GM19467 (cell line): Measurements from ENCODE around the gene BEX4.
"Not testable (repeated sequence)": the region's sequence is repeated elsewhere in the genome, so short reads cannot be mapped to it uniquely, and the experiment has no call there.

Source experiments
- ATAC-seq: cut with Tn5 transposase; IDR thresholded peaks from one replicate; pipeline ENCODE4 v1.9.1; 2021; ENCODE audit warnings: mild to moderate bottlenecking, moderate library complexity; ENCODE audit not compliant: unreplicated experiment

BEX4 gene

GRCh38 chrX:103214870-103215424 is at the start of gene BEX4:
BEX4 (plus strand) TSS chrX:103215108; CDS start chrX:103216154, 1,046 bp downstream.
- peak; percentile 77 for ATAC-seq

- no peak for ATAC-seq
Observed at GRCh38 chrX:103170216-103170615, 44.7 kb upstream of the BEX4 start.

- no peak for ATAC-seq
Observed at GRCh38 chrX:103171353-103171752, 43.6 kb upstream of the BEX4 start.

- not testable (repeated sequence) for ATAC-seq
Observed at GRCh38 chrX:103175256-103175655, 39.7 kb upstream of the BEX4 start.

- peak; percentile 66 for ATAC-seq
Observed at GRCh38 chrX:103175944-103176753, 38.8 kb upstream of the BEX4 start.

GRCh38 chrX:103177556-103177955 is 37.4 kb upstream of the BEX4 start:
- no peak for ATAC-seq

- ATAC-seq = no peak
Observed at GRCh38 chrX:103183912-103184311, 31.0 kb upstream of the BEX4 start.

- ATAC-seq = no peak
Observed at GRCh38 chrX:103187953-103188475, 26.9 kb upstream of the BEX4 start.

- no peak for ATAC-seq
Observed at GRCh38 chrX:103197721-103198306, 17.1 kb upstream of the BEX4 start.

- ATAC-seq = not testable (repeated sequence)
Observed at GRCh38 chrX:103198668-103199067, 16.2 kb upstream of the BEX4 start.

GRCh38 chrX:103201041-103201440 is 13.9 kb upstream of the BEX4 start:
- no peak for ATAC-seq

GRCh38 chrX:103210056-103210455 is 4.9 kb upstream of the BEX4 start:
- no peak for ATAC-seq

GRCh38 chrX:103211012-103211715 is 3.7 kb upstream of the BEX4 start:
- no peak for ATAC-seq

- ATAC-seq = no peak
Observed at GRCh38 chrX:103212749-103213457, 2.0 kb upstream of the BEX4 start.

GRCh38 chrX:103215425-103215991 is 600 bp downstream of the BEX4 start:
- ATAC-seq = no peak

GRCh38 chrX:103220511-103221323 is 5.8 kb downstream of the BEX4 start:
- ATAC-seq = no peak

- not testable (repeated sequence) for ATAC-seq
Observed at GRCh38 chrX:103225918-103226317, 11.0 kb downstream of the BEX4 start.

- no peak for ATAC-seq
Observed at GRCh38 chrX:103233263-103233662, 18.4 kb downstream of the BEX4 start.

GRCh38 chrX:103234869-103235268 is 20.0 kb downstream of the BEX4 start:
- ATAC-seq = no peak
